ENCODE data around the gene NPEPL1.

- TF ChIP-seq, protein P1, sequence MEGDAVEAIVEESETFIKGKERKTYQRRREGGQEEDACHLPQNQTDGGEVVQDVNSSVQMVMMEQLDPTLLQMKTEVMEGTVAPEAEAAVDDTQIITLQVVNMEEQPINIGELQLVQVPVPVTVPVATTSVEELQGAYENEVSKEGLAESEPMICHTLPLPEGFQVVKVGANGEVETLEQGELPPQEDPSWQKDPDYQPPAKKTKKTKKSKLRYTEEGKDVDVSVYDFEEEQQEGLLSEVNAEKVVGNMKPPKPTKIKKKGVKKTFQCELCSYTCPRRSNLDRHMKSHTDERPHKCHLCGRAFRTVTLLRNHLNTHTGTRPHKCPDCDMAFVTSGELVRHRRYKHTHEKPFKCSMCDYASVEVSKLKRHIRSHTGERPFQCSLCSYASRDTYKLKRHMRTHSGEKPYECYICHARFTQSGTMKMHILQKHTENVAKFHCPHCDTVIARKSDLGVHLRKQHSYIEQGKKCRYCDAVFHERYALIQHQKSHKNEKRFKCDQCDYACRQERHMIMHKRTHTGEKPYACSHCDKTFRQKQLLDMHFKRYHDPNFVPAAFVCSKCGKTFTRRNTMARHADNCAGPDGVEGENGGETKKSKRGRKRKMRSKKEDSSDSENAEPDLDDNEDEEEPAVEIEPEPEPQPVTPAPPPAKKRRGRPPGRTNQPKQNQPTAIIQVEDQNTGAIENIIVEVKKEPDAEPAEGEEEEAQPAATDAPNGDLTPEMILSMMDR (IDR thresholded peaks at IDR 0.05; ENCODE audit: extremely low read depth in 1 of 2, insufficient read depth in 1 of 2, low read depth in 1 of 2, low read length in 2 of 2), result no peak
- TF ChIP-seq POLR2AphosphoS5 (IDR thresholded peaks at IDR 0.05; ENCODE audit: insufficient read depth, low read depth, low read length), result no peak
- TF ChIP-seq MYC (IDR thresholded peaks at IDR 0.05; ENCODE audit: low read depth, low read length), result no peak
These were observed 35.8 kb upstream of the NPEPL1 start for GRCh38 chr20:58656831-58657230.

All from endothelial cell of umbilical vein (primary cell).